BE2C (cell line): Measurements from ENCODE around the gene USP36.

ENCODE experiments used
- DNase-seq: peaks from one replicate; pipeline ENCODE4 v3.0.0-alpha.2; 2020
- H3K27me3 ChIP-seq: fragments of 250-450 bp; sonication (Bioruptor Pico); 2 replicates; pipeline ENCODE4 v1.5.1; 2020; ENCODE audit warnings: mild to moderate bottlenecking
- H3K36me3 ChIP-seq: fragments of 250-450 bp; sonication (Bioruptor Pico); 2 replicates; pipeline ENCODE4 v1.5.1; 2020; ENCODE audit warnings: mild to moderate bottlenecking
- H3K4me1 ChIP-seq: fragments of 250-450 bp; sonication (Bioruptor Pico); 2 replicates; pipeline ENCODE4 v1.5.1; 2020
- H3K4me3 ChIP-seq: 2 replicates; pipeline ENCODE4 v1.5.1; 2011; ENCODE audit warnings: low read depth, low read length
- H3K9me3 ChIP-seq: fragments of 250-450 bp; sonication (Bioruptor Pico); 2 replicates; pipeline ENCODE4 v1.5.1; 2020
- TF ChIP-seq, protein P1 (sequence below): IDR thresholded peaks from 2 replicates; pipeline ENCODE4 v1.5.1; 2012; ENCODE audit warnings: mild to moderate bottlenecking, low read depth, low read length

Gene USP36

DNA sequence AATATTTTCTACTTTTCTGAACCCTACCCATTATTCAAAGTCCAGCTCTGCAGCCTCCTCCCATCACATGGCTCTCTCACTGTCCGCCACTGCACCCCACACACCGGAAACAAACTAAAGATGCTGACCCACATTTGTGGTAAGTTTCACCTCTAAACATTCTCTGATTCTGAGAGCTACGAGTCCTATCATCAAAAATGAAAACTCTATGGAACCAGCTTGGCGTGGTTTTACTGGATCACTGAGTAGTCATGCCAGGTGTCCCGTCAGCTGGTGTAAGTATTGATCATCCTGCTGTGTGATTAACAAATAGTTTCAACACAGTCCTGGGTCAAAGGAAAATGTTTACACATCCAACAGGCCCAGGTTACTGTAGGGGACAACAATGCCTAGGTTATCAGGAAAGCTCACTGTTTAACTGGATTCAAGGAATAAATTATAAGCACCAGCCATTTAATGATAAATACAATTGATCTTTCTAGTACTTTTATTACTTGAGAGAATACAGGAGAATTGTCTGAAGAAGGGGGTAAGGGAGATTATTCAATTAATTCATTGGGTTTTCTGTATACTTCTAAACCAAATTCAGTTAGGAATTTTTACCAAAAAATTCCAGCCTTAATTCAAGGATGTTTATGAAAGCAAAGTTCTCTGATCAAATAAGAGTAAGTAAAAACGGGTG, 92.4 kb downstream of the USP36 start:
- H3K36me3 ChIP-seq: no peaks in the 10 kb centered on the region
- TF ChIP-seq, protein P1, sequence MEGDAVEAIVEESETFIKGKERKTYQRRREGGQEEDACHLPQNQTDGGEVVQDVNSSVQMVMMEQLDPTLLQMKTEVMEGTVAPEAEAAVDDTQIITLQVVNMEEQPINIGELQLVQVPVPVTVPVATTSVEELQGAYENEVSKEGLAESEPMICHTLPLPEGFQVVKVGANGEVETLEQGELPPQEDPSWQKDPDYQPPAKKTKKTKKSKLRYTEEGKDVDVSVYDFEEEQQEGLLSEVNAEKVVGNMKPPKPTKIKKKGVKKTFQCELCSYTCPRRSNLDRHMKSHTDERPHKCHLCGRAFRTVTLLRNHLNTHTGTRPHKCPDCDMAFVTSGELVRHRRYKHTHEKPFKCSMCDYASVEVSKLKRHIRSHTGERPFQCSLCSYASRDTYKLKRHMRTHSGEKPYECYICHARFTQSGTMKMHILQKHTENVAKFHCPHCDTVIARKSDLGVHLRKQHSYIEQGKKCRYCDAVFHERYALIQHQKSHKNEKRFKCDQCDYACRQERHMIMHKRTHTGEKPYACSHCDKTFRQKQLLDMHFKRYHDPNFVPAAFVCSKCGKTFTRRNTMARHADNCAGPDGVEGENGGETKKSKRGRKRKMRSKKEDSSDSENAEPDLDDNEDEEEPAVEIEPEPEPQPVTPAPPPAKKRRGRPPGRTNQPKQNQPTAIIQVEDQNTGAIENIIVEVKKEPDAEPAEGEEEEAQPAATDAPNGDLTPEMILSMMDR: no peak
- H3K4me3 ChIP-seq: no peak overlapping the region
- peaks cover 6% of the 10 kb centered on the region for H3K4me1 ChIP-seq
- no peaks in the 10 kb centered on the region for H3K27me3 ChIP-seq
- no peak for DNase-seq
- no peaks in the 10 kb centered on the region for H3K9me3 ChIP-seq

- no peaks in the 10 kb centered on the region for H3K9me3 ChIP-seq
- TF ChIP-seq, protein P1: no peak
- no peak overlapping the region for H3K4me3 ChIP-seq
- DNase-seq: no peak
- H3K36me3 ChIP-seq: no peaks in the 10 kb centered on the region
- peaks cover 6% of the 10 kb centered on the region for H3K4me1 ChIP-seq
- H3K27me3 ChIP-seq: no peaks in the 10 kb centered on the region
Observed at GRCh38 chr17:78747488-78747887, 93.1 kb downstream of the USP36 start.

- no peaks in the 10 kb centered on the region for H3K36me3 ChIP-seq
- H3K4me1 ChIP-seq: peaks cover 6% of the 10 kb centered on the region
- H3K27me3 ChIP-seq: no peaks in the 10 kb centered on the region
- no peak for DNase-seq
- H3K9me3 ChIP-seq: no peaks in the 10 kb centered on the region
- no peak overlapping the region for H3K4me3 ChIP-seq
- TF ChIP-seq, protein P1: no peak
Observed at GRCh38 chr17:78746949-78747269, 93.7 kb downstream of the USP36 start.

DNA sequence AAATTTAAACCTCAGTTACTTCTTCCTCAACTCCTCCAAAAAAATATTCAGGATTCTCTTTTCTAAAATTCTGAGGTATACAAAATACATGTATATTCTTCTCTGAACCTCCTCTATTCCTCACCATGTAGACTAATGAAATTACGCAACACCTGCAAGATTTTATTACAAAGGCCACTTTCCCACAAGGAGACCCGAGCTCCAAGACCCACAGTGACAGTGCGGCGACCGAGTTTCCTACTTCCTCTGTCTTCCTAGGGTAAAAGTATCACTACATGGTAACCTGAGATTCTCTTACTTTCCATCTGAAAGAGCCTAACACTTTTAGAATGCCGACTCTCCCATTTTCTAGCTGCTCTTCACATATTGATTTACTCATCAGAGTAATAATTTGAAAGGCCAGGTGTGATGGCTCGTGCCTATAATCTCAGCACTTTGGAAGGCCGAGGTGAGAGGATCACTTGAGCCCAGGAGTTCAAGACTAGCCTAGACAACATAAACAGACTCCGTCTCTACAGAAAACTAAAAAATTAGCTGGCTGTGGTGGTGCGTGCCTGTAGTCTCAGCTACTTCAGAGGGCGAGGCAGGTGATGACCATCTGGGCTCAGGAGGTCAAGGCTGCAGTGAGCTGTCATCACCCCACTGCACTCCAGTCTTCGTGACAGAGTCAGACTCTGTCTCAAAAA, 94.2 kb downstream of the USP36 start:
- no peaks in the 10 kb centered on the region for H3K27me3 ChIP-seq
- no peak overlapping the region for H3K4me3 ChIP-seq
- DNase-seq: no peak
- H3K36me3 ChIP-seq: no peaks in the 10 kb centered on the region
- TF ChIP-seq, protein P1: no peak
- peaks cover 6% of the 10 kb centered on the region for H3K4me1 ChIP-seq
- H3K9me3 ChIP-seq: no peaks in the 10 kb centered on the region
